ENCODE measurements around the gene STYXL2. TPM values are rescaled to one million over a fixed set of nuclear protein-coding genes. Genes with fewer than 3 reads are reported as not detected.
A peak's percentile ranks its signal among the peaks of the same experiment; 100 is the strongest.

Gene STYXL2
- total RNA-seq, 1 donor: not detected

DNA sequence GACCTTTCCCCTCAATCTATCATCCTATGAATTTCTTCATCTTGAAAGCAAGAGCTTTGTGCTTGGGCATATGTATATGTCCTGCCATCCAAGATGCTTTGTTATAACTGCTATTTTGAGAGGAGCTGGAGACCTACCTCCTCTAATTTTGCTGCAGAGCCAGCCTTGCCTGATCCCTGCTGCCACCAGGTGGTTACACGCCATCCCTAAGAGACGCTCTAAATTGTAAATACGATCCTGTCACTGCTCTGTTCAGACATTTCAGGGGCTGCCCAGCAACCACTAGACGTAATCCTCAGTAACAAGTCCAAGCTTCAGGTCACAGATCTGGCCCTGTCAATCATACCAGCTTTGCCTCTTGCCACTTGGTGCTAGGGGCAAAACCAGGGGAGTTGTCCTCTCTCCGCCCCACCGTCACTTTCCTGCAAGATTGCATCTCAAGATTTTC, 36.6 kb upstream of the STYXL2 start:
- TF ChIP-seq, protein P1, sequence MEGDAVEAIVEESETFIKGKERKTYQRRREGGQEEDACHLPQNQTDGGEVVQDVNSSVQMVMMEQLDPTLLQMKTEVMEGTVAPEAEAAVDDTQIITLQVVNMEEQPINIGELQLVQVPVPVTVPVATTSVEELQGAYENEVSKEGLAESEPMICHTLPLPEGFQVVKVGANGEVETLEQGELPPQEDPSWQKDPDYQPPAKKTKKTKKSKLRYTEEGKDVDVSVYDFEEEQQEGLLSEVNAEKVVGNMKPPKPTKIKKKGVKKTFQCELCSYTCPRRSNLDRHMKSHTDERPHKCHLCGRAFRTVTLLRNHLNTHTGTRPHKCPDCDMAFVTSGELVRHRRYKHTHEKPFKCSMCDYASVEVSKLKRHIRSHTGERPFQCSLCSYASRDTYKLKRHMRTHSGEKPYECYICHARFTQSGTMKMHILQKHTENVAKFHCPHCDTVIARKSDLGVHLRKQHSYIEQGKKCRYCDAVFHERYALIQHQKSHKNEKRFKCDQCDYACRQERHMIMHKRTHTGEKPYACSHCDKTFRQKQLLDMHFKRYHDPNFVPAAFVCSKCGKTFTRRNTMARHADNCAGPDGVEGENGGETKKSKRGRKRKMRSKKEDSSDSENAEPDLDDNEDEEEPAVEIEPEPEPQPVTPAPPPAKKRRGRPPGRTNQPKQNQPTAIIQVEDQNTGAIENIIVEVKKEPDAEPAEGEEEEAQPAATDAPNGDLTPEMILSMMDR (IDR thresholded peaks at IDR 0.05; ENCODE audit: insufficient read depth, low read depth, low read length): peak; percentile 44

DNA sequence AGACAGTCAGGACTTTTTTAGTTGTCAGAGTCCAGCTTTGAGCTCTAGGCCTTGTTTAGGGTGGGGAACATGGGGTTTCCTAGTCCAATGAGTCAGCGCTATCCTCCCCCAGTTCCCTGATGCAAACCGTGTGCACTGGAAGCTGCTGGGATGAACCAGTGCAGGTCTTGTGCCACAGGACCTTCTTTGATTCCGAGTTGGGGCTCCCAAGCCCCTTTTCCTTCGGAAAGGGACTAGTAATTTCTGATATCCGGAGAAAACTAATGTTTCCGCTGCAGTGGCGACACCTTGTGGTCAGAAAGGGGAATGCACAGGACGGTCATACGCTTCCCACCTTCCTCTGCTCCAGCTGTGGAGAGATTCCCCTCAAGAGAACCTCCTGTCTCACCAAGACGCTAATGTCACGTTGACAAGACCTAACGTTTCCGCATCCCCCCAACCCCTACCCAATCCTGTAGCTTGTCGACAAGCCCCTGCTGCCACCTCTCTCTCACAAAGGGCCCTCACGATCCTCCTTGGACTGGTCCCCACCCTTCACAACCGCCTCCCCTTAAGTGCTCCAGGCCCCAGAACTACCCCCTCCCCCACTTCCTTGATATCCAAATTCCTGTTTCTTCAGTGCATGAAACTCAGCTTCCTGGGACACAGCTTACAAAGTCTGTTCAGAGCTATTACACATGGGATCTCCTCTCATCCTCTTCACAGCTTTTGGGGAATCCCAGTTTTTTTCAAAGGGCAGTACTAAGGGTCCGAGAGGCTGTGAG, 34.6 kb upstream of the STYXL2 start:
- TF ChIP-seq, protein P1 (IDR thresholded peaks at IDR 0.05; ENCODE audit: insufficient read depth, low read depth, low read length): peak; percentile 93
- peak; percentile 57 for DNase-seq (ENCODE audit: low read depth)
- H3K4me3 ChIP-seq (ENCODE audit: low read depth, low read length): no peak overlapping the region

More for the DNA sequence above, 36.6 kb upstream of the STYXL2 start:
- peak; percentile 10 for DNase-seq (ENCODE audit: low read depth)
- H3K4me3 ChIP-seq (ENCODE audit: low read depth, low read length): no peak overlapping the region

DNA sequence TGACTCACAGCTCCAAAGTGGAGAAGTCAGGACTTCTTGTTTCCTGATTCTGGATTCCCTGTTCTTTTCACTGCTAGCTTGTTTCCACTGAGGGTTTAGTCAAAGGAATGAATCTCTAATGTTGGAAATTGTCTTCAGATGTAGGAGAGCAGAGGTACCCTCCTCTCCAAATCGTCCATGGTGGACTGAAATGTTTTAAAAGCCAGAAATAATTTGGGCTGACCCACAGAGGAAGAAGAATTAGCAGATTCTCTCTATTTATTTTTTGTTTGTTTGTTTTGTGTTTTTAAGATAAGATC, 34.1 kb upstream of the STYXL2 start:
- DNase-seq (ENCODE audit: low read depth): no peak
- TF ChIP-seq, protein P1 (IDR thresholded peaks at IDR 0.05; ENCODE audit: insufficient read depth, low read depth, low read length): no peak
- H3K4me3 ChIP-seq (ENCODE audit: low read depth, low read length): no peak overlapping the region

DNA sequence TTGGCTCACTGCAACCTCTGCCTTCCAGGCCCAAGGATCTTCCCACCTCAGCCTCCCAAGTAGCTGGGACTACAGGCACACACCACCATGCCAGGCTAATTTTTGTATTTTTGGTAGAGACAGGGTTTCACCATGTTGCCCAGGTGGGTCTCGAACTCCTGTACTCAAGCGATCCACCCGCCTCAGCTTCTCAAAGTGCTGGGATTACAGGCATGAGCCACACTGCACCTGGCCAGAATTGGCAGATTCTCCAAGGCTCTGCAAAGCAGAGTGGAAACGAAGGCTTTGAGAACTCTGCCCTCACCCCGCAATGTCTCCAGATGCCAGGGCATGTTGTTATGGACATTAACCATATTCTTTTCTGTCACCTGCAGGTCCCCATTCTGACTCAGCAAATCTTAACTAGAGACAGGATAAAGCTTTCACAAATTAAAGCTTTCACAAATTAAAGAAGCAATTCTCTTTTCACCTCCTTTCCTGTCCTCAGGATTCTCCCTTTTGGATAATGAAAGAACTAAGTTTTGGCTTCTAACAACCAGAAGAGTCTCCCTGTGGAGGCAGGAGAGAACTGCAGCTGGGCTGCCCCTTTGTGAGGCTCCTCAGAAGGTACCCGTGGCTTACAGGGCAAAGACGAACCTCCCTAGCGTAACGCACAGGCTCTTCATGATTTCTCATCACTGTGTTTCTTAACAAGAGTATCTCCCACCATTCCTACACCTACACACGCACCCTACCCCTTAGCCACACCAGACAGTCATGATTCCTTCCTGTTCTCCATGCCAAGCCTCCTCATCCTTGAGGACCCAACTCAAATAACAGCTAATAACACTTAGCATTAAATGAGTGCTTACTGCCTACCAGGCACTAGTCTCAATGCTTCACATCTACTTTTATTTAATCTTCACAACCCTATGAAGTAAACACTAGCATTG, 33.5 kb upstream of the STYXL2 start:
- H3K4me3 ChIP-seq (ENCODE audit: low read depth, low read length): no peak overlapping the region
- TF ChIP-seq, protein P1 (IDR thresholded peaks at IDR 0.05; ENCODE audit: insufficient read depth, low read depth, low read length): peak; percentile 38
- DNase-seq (ENCODE audit: low read depth): no peak

DNA sequence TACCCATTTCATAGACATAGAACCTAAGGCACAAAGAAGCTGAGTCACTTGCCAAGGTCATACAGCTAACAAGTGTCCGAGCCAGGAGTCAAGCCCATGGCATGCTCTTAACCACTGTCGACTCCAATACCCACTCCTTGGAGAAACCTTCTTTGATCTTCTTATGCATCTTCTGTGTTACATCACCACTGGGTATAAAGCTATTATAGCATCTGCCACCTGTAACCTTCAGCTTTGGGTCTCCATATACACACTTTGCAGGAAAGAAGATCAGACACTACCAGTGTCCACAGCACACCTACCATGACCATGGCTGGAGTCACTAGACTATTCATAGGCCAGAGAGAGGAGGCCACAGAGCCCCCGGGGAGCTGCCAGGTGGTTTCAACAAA, 32.8 kb upstream of the STYXL2 start:
- H3K4me3 ChIP-seq (ENCODE audit: low read depth, low read length): no peak overlapping the region
- DNase-seq (ENCODE audit: low read depth): no peak
- TF ChIP-seq, protein P1 (IDR thresholded peaks at IDR 0.05; ENCODE audit: insufficient read depth, low read depth, low read length): no peak

DNA sequence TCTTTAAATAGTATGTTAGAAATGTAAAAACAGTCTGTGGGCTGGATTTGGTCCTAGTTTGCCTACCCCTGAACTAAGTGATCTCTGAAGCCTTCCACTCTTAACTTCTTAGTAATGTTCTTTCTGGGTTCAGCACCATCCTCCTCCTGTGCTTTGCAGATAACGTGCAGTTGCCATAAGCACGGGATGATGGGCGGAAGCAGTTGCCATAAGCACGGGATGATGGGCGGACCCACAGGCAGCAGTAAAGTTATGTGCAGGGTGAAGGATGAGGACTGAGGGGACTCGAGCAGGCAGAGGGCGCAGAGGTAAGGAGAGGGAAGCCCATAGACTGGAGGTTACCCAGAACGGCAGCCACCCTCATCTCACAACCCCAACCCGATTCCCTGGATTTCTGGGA, 29.3 kb upstream of the STYXL2 start:
- TF ChIP-seq, protein P1 (IDR thresholded peaks at IDR 0.05; ENCODE audit: insufficient read depth, low read depth, low read length): no peak
- H3K4me3 ChIP-seq (ENCODE audit: low read depth, low read length): no peak overlapping the region
- DNase-seq (ENCODE audit: low read depth): no peak
